ENCODE results near the gene PAXIP1.

DNA sequence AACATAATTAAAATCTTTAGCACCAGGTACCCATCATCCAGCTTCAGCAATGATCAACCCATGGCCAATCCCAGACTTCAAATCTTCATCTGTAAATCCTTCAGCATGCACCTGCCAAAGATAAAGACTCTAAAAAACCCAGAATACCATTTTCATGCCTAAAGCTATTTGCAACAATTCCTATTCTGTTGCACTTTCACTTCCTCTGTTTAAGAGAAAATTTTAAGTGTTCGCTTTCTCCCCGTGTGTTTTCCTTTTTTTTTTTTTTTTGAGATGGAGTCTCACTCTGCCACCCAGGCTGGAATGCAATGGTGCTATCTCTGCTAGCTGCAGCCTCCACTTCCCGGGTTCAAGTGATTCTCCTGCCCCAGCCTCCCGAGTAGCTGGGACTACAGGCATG is 35.4 kb upstream of the PAXIP1 start:
- TF ChIP-seq JUND (IDR thresholded peaks at IDR 0.05; ENCODE audit: low read depth, low read length) (no peak), IKZF1 (conservative IDR thresholded peaks at IDR 0.05) (no peak), CTCF (IDR thresholded peaks at IDR 0.05 in 2 of 3, conservative IDR thresholded peaks at IDR 0.05 in 1 of 3; ENCODE audit: control insufficient read depth in 2 of 3, extremely low read depth in 1 of 3, insufficient read depth in 1 of 3, low read depth in 3 of 3, low read length in 3 of 3) (no peak), HDAC6 (IDR thresholded peaks at IDR 0.05; ENCODE audit: unreplicated experiment) (no peak)

Measured in GM12878 (cell line).